PC-3 (cell line): Measurements from ENCODE around the gene KIF18A. TPM values are rescaled to one million over a fixed set of nuclear protein-coding genes. Genes with fewer than 3 reads are reported as not detected.

Experiments
- ATAC-seq: fragments of 200-7000 bp; cut with Tn5 transposase; 2 replicates; pipeline ENCODE4 v1.9.1; 2020; ENCODE audit warnings: mild to moderate bottlenecking, moderate library complexity
- BruUV-seq: library from RNA; stranded (reverse); fragments of 400-500 nt; replicated peaks from 2 replicates; lab custom pipeline; 2021; lab: Mats Ljungman, UMichigan
- CTCF ChIA-PET: fragments of 300-600 bp; sonication (Branson Sonifier 250); formaldehyde crosslinking; loops from one replicate; lab custom pipeline; 2022; ENCODE audit warnings: antibody characterized with exemption; lab: Charles Lee
- POLR2A ChIA-PET: fragments of 300-600 bp; sonication (Branson Sonifier 250); formaldehyde crosslinking; loops from one replicate; lab custom pipeline; 2022; ENCODE audit warnings: antibody characterized with exemption; ENCODE audit not compliant: unreplicated experiment; lab: Charles Lee
- DNase-seq: peaks from one replicate; pipeline ENCODE4 v3.0.0-alpha.2; 2015
- H2AFZ ChIP-seq: fragments of 300-600 bp; sonication (generic); 2 replicates; pipeline ENCODE4 v1.6.0; 2016; ENCODE audit warnings: antibody characterized with exemption, low read length
- H3F3A ChIP-seq: fragments of 300-600 bp; sonication (generic); one replicate; pipeline ENCODE4 v1.6.0; 2017; ENCODE audit warnings: antibody characterized with exemption, low read length, control low read depth, mild to moderate bottlenecking; ENCODE audit not compliant: unreplicated experiment
- H3K27ac ChIP-seq: fragments of 300-600 bp; sonication (generic); 2 replicates; pipeline ENCODE4 v1.5.1; 2016; ENCODE audit warnings: mild to moderate bottlenecking, low read length
- H3K27me3 ChIP-seq: fragments of 300-600 bp; sonication (generic); 2 replicates; pipeline ENCODE4 v1.6.1; 2016; ENCODE audit warnings: low read length, mixed read lengths
- H3K36me3 ChIP-seq: fragments of 300-600 bp; sonication (generic); 2 replicates; pipeline ENCODE4 v1.6.1; 2016; ENCODE audit warnings: low read depth, mixed run types, low read length, mixed read lengths
- H3K4me1 ChIP-seq: fragments of 300-600 bp; sonication (generic); 2 replicates; pipeline ENCODE4 v1.5.1; 2016; ENCODE audit warnings: low read length; ENCODE audit not compliant: insufficient read depth
- H3K4me2 ChIP-seq: fragments of 300-600 bp; sonication (generic); 2 replicates; pipeline ENCODE4 v1.6.0; 2016; ENCODE audit warnings: low read length
- H3K4me3 ChIP-seq: fragments of 300-600 bp; sonication (generic); 2 replicates; pipeline ENCODE4 v1.5.1; 2016; ENCODE audit warnings: mild to moderate bottlenecking, low read length, mixed read lengths
- H3K79me2 ChIP-seq: fragments of 300-600 bp; sonication (generic); 2 replicates; pipeline ENCODE4 v1.6.1; 2017; ENCODE audit warnings: low read length, mixed read lengths
- H3K9ac ChIP-seq: fragments of 300-600 bp; sonication (generic); 2 replicates; pipeline ENCODE4 v1.6.0; 2016; ENCODE audit warnings: mild to moderate bottlenecking, low read length
- H3K9me2 ChIP-seq: fragments of 300-600 bp; sonication (generic); replicated peaks from 2 replicates; pipeline ENCODE4 v1.6.1; 2016; ENCODE audit warnings: mixed run types, low read length, mixed read lengths
- H3K9me3 ChIP-seq: fragments of 300-600 bp; sonication (generic); 2 replicates; pipeline ENCODE4 v1.6.1; 2016; ENCODE audit warnings: low read length, mixed read lengths
- H4K20me1 ChIP-seq: fragments of 300-600 bp; sonication (generic); 2 replicates; pipeline ENCODE4 v1.6.1; 2016; ENCODE audit warnings: low read length, mixed read lengths
- EZH2 ChIP-seq: fragments of 300-600 bp; sonication (generic); IDR thresholded peaks from one replicate; pipeline ENCODE4 v1.6.1; 2017; ENCODE audit warnings: antibody characterized with exemption, mild to moderate bottlenecking, low read length; ENCODE audit not compliant: unreplicated experiment
- EZH2phosphoT487 ChIP-seq: fragments of 300-600 bp; sonication (generic); IDR thresholded peaks from 2 replicates; pipeline ENCODE4 v1.6.1; 2018; ENCODE audit warnings: mild to moderate bottlenecking, antibody characterized with exemption, low read length, borderline replicate concordance
- intact Hi-C: fragments of 100-400 bp; cut with micrococcal nuclease; formaldehyde crosslinking; loops from 2 replicates; pipeline ENCODE4 v1.9.0; 2023
- total RNA-seq: library from RNA; depleted of rRNA; stranded (reverse); fragments of >200 nt; gene quantifications from 2 replicates; pipeline ENCODE4 v1.2.3, GENCODE V29; 2014
- TF ChIP-seq, protein P1 (sequence below): fragments of 300-600 bp; sonication (generic); conservative IDR thresholded peaks from 2 replicates; pipeline ENCODE4 v1.5.1; 2017; ENCODE audit warnings: antibody characterized with exemption, low read depth, mild to moderate bottlenecking, low read length

KIF18A gene
- total RNA-seq, 1 experiment from 2014 or later = 15.3 TPM

DNA sequence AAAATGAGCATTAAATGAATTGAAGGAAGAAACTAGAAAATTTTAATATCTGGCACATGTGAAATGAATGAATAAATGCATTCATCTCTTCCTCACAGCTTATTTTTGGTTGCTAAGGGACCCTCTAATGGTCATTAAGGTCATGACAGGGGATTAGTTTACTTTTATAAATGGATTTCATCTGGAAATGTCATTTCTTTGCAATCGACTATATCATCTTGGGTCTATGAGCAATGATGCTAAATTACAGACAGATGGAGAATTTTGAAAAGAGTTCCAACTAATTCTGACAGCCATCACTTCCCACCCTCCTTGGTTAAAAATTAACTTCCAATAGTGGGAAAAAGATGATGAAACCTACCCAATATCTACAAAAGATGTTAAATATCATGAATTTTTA is 98.0 kb downstream of the KIF18A start:
- Histone ChIP-seq H3K4me2 (no peak overlapping the region), H3K79me2 (no peaks in the 10 kb centered on the region), H3K4me3 (no peak overlapping the region), H2AFZ (no peak overlapping the region), H3K36me3 (0 out of 2 replicates have a peak, but pooled peaks cover 7% of the 10 kb centered on the region), H4K20me1 (no peaks in the 10 kb centered on the region), H3K27me3 (no peaks in the 10 kb centered on the region), H3K9me2 (no peaks in the 10 kb centered on the region), H3K27ac (no peak overlapping the region), H3K9me3 (no peaks in the 10 kb centered on the region), H3K9ac (no peak overlapping the region), H3F3A (no peaks in the 10 kb centered on the region), H3K4me1 (peaks cover 11% of the 10 kb centered on the region)
- intact Hi-C loops = loop anchor here (10.0 kb wide), 1 partner anchor 105 kb away; no protein-coding TSS in a partner anchor
- DNase-seq (no peak), ATAC-seq (no peak)
- ChIA-PET CTCF (no interaction called here), POLR2A (no interaction called here)
- TF ChIP-seq, protein P1, sequence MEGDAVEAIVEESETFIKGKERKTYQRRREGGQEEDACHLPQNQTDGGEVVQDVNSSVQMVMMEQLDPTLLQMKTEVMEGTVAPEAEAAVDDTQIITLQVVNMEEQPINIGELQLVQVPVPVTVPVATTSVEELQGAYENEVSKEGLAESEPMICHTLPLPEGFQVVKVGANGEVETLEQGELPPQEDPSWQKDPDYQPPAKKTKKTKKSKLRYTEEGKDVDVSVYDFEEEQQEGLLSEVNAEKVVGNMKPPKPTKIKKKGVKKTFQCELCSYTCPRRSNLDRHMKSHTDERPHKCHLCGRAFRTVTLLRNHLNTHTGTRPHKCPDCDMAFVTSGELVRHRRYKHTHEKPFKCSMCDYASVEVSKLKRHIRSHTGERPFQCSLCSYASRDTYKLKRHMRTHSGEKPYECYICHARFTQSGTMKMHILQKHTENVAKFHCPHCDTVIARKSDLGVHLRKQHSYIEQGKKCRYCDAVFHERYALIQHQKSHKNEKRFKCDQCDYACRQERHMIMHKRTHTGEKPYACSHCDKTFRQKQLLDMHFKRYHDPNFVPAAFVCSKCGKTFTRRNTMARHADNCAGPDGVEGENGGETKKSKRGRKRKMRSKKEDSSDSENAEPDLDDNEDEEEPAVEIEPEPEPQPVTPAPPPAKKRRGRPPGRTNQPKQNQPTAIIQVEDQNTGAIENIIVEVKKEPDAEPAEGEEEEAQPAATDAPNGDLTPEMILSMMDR = no peak
- TF ChIP-seq EZH2 (no peak), EZH2phosphoT487 (no peak)
- no TSS peak for BruUV-seq

DNA sequence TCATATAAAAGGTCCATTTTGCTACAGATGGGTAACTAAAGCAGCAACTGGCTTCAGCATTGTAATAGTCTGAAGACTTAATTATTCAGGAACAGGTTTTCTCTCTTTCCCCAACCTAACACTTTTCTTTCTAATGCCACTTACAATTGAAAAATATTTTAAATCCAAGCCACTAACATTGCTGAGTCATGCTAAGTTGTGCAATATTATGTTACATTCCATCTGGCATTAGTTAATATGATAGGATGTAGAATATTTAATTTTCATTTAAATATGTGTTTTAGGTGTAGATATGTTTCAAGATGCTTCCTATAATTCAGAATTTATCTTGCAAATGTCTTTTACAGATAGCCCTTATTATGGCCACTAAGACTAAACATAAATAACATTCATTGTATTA is 98.6 kb downstream of the KIF18A start:
- TF ChIP-seq EZH2phosphoT487 = no peak
- TF ChIP-seq, protein P1 = no peak
- no peak for TF ChIP-seq EZH2
- H3K79me2 ChIP-seq = no peaks in the 10 kb centered on the region
- H3F3A ChIP-seq = no peaks in the 10 kb centered on the region
- no peak overlapping the region for H3K27ac ChIP-seq
- CTCF ChIA-PET = no interaction called here
- no peak overlapping the region; the same call in 1 of the 2 replicates for H2AFZ ChIP-seq
- POLR2A ChIA-PET = no interaction called here
- H3K9me3 ChIP-seq = no peaks in the 10 kb centered on the region
- peaks cover 11% of the 10 kb centered on the region for H3K4me1 ChIP-seq
- no TSS peak for BruUV-seq
- no peaks in the 10 kb centered on the region for H3K9me2 ChIP-seq
- 0 out of 2 replicates have a peak, but pooled peaks cover 7% of the 10 kb centered on the region for H3K36me3 ChIP-seq
- no peaks in the 10 kb centered on the region for H3K27me3 ChIP-seq
- 0 out of 2 replicates have a peak overlapping the region, but pooled peaks have one; percentile 4 for H3K4me2 ChIP-seq
- H3K9ac ChIP-seq = no peak overlapping the region
- DNase-seq (peak; percentile 59), ATAC-seq (no peak)
- H4K20me1 ChIP-seq = no peaks in the 10 kb centered on the region
- no peak overlapping the region for H3K4me3 ChIP-seq
- intact Hi-C loops = no loop called here

DNA sequence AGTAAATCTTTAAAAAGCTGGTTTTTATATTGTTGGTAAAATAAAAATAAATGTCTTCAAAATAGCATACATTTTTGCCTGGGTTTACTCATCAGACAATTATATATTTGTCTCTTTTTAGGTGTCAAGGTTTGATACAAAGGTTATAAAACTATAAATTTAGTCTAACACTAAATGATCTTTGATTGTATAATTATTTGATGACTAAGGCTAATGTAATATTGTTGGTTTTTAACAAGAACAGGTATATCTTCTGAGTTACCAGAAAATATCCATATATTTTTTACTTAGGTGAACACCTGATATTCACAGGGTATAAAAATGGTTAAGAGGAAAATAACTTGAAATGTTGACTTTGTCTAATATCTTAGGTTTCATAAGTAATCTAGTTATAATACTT is 104.3 kb downstream of the KIF18A start:
- no peak for ATAC-seq
- Histone ChIP-seq H3K9ac (no peak overlapping the region), H3K4me2 (no peak overlapping the region), H3K9me3 (peaks cover 24% of the 10 kb centered on the region), H2AFZ (no peak overlapping the region), H3K4me1 (no peaks in the 10 kb centered on the region), H3K4me3 (no peak overlapping the region), H4K20me1 (no peaks in the 10 kb centered on the region), H3K27ac (no peak overlapping the region), H3F3A (no peaks in the 10 kb centered on the region), H3K27me3 (no peaks in the 10 kb centered on the region), H3K9me2 (no peaks in the 10 kb centered on the region), H3K79me2 (no peaks in the 10 kb centered on the region), H3K36me3 (peaks cover 21% of the 10 kb centered on the region; the same call in 1 of the 2 replicates)
- POLR2A ChIA-PET = no interaction called here
- TF ChIP-seq EZH2 = no peak
- TF ChIP-seq EZH2phosphoT487 = no peak
- TF ChIP-seq, protein P1 = no peak
- CTCF ChIA-PET = no interaction called here
- intact Hi-C loops = no loop called here
- no TSS peak for BruUV-seq
- no peak for DNase-seq
